ENCODE data around the gene ADISSP.

The ADISSP gene

DNA sequence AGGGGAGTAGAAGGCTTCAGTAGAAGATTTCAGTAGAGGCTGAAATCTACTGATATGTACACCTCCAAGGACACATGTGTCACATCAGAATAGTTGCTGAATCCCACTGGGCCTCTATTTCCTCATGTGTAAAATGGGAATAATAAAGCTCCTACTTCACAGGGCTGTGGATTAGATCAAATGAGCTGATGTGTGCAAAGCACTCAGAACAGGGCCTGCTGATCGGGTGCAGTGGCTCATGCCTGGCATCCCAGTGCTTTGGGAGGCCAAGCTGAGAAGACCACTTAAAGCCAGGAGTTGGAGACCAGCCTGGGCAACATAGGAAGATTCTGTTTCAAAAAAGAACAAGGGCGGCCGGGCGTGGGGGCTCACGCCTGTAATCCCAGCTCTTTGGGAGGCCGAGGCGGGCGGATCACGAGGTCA is 44.7 kb upstream of the ADISSP start:
- TF ChIP-seq CTCF (IDR thresholded peaks at IDR 0.05; ENCODE audit: insufficient read depth, low read depth, low read length, missing control alignments) = no peak
- H3K4me3 ChIP-seq (ENCODE audit: low read depth, low read length) = no peak overlapping the region
- DNase-seq (ENCODE audit: low read depth) = no peak

DNA sequence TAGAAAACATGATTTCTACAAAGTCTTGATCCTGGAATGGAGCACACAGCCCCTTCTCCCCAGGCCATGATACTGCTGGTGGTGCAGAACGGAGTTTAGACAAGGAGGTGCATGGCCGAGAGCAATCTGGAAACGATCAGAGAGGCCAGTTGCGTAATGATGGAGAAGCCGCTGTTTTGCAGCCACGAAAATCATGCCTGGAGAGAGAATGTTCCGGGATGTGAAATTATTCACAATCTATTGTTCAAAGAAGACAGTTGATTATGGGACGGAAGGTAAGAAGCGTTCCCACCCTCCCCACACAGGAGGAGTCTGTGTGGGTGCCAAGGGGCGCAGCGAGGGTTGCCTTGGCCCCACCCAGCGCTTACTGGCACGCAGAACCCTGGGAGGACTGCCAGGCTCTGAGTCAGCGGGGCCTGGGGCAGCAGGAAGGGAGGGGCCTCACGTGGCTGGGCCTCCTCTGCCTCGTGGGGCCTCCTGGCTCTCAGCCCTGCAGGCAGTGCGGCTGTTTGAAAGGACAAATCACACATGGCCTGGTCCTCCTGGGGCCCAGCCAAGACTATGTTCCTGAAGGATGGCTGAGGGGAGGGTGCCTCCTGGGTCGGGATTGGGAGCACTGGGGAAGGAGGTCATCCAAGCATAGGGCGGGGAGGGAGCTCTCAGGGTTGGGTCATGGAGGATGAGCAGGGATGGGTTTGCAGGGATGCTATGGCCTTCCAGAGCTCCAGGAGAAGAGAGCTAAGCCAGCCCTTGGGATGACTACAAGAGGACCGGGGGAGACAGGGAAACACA is 44.1 kb upstream of the ADISSP start:
- no peak for TF ChIP-seq CTCF (IDR thresholded peaks at IDR 0.05; ENCODE audit: insufficient read depth, low read depth, low read length, missing control alignments)
- H3K4me3 ChIP-seq (ENCODE audit: low read depth, low read length) = no peak overlapping the region
- no peak for DNase-seq (ENCODE audit: low read depth)

- no peak overlapping the region for H3K4me3 ChIP-seq (ENCODE audit: low read depth, low read length)
Measured at GRCh38 chr20:3808544-3808943, 41.0 kb upstream of the ADISSP start.

GRCh38 chr20:3804781-3805180 is 37.2 kb upstream of the ADISSP start:
- TF ChIP-seq CTCF (IDR thresholded peaks at IDR 0.05; ENCODE audit: insufficient read depth, low read depth, low read length, missing control alignments) = no peak
- no peak for DNase-seq (ENCODE audit: low read depth)
- H3K4me3 ChIP-seq (ENCODE audit: low read depth, low read length) = no peak overlapping the region

More at GRCh38 chr20:3808544-3808943, 41.0 kb upstream of the ADISSP start:
- DNase-seq (ENCODE audit: low read depth) = no peak
- no peak for TF ChIP-seq CTCF (IDR thresholded peaks at IDR 0.05; ENCODE audit: insufficient read depth, low read depth, low read length, missing control alignments)

DNA sequence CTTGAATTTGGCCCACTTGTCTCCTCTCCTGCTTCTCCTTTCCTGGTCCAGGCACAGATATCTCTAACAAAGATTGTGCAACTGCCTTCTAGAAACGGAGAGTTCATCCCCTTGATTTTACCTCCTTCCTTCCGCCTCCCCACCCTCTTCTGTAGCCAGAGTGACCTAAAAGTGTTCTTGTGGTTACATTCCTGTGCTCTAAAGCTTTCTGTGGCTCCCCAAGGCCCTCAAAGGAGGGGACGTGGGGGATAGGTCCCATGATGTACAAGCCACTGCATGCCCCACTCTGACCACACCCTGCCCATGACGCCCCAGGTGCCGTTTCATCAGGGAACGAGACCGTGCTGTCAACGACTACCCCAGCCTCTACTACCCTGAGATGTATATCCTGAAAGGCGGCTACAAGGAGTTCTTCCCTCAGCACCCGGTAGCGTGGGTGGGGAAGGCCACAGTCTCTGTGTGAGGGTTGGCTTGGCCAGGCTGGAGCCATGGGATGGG is 36.8 kb upstream of the ADISSP start:
- TF ChIP-seq CTCF (IDR thresholded peaks at IDR 0.05; ENCODE audit: insufficient read depth, low read depth, low read length, missing control alignments) = no peak
- no peak for DNase-seq (ENCODE audit: low read depth)
- H3K4me3 ChIP-seq (ENCODE audit: low read depth, low read length) = no peak overlapping the region

DNA sequence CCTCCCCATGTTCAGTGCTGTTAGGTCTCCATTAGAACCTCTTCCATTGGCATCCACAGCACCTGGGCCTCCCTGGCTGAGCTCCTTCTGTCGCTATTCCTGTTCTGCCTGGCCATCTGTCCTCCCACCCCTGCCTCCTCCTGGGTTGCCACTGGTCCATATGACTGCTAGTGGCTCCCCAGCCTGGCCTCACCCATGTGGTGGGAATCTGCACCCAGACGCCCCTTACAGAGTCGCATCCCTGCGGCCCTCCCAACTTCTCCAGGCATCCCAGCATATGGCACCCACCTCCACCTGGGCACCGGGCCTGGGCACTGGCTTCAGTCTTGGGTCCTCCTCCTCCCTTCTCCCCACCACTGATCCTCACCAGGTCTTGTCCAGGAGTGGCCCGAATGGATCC is 36.3 kb upstream of the ADISSP start:
- TF ChIP-seq CTCF (IDR thresholded peaks at IDR 0.05; ENCODE audit: insufficient read depth, low read depth, low read length, missing control alignments) = no peak
- DNase-seq (ENCODE audit: low read depth) = no peak
- H3K4me3 ChIP-seq (ENCODE audit: low read depth, low read length) = no peak overlapping the region

DNA sequence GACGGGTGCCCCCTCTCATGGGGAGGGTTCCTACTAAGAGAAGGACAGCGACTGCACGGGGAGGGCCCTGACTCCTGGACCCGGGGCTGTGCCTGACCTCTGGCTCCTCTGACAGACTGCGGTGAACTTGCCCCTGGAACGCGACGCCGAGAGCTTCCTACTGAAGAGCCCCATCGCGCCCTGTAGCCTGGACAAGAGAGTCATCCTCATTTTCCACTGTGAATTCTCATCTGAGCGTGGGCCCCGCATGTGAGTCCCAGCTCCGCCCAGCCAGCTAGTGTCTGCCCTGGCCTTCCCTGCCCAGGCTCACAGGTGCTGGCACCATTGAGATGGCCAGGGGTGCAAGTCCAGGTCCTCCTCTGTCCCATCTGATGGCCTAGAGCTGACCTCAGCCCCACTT is 35.7 kb upstream of the ADISSP start:
- DNase-seq (ENCODE audit: low read depth) = no peak
- no peak for TF ChIP-seq CTCF (IDR thresholded peaks at IDR 0.05; ENCODE audit: insufficient read depth, low read depth, low read length, missing control alignments)
- no peak overlapping the region for H3K4me3 ChIP-seq (ENCODE audit: low read depth, low read length)
